OCI-LY1 (cell line): ENCODE measurements around the gene TFAP2E.

Experiments
- H2AFZ ChIP-seq: fragments of 200-600 bp; sonication (generic), shearing (Covaris generic); 2 replicates; pipeline ENCODE4 v1.6.0; 2014; ENCODE audit warnings: antibody characterized with exemption, mild to moderate bottlenecking, low read length
- H3F3A ChIP-seq: fragments of 200-600 bp; sonication (generic), shearing (Covaris generic); 2 replicates; pipeline ENCODE4 v1.6.0; 2014; ENCODE audit warnings: mild to moderate bottlenecking, antibody characterized with exemption, low read length, moderate library complexity; ENCODE audit not compliant: insufficient read depth
- H3K27ac ChIP-seq: fragments of 200-600 bp; sonication (generic); 2 replicates; pipeline ENCODE4 v1.5.1; 2014; ENCODE audit warnings: low read length, mixed run types, mild to moderate bottlenecking, low read depth; ENCODE audit not compliant: poor library complexity, severe bottlenecking
- H3K27me3 ChIP-seq: fragments of 200-600 bp; sonication (generic); 2 replicates; pipeline ENCODE4 v1.6.0; 2014; ENCODE audit warnings: antibody characterized with exemption, mild to moderate bottlenecking, low read length, moderate library complexity; ENCODE audit not compliant: insufficient read depth
- H3K36me3 ChIP-seq: fragments of 200-600 bp; sonication (generic); 2 replicates; pipeline ENCODE4 v1.6.1; 2014; ENCODE audit warnings: mild to moderate bottlenecking, antibody characterized with exemption, low read length, moderate library complexity, mixed read lengths; ENCODE audit not compliant: insufficient read depth
- H3K4me1 ChIP-seq: fragments of 200-600 bp; sonication (generic); 2 replicates; pipeline ENCODE4 v1.5.1; 2014; ENCODE audit warnings: mild to moderate bottlenecking, low read length, moderate library complexity; ENCODE audit not compliant: insufficient read depth, severe bottlenecking
- H3K4me2 ChIP-seq: fragments of 200-600 bp; sonication (generic), shearing (Covaris generic); 2 replicates; pipeline ENCODE4 v1.6.1; 2014; ENCODE audit warnings: low read length
- H3K4me3 ChIP-seq: fragments of 200-600 bp; sonication (generic); 2 replicates; pipeline ENCODE4 v1.5.1; 2014; ENCODE audit warnings: low read length, low read depth, mild to moderate bottlenecking, mixed read lengths; ENCODE audit not compliant: poor library complexity, severe bottlenecking
- H3K79me2 ChIP-seq: fragments of 200-600 bp; shearing (Covaris generic); 2 replicates; pipeline ENCODE4 v1.6.1; 2016; ENCODE audit warnings: mixed run types, low read length, mixed read lengths; ENCODE audit not compliant: insufficient read depth
- H3K9ac ChIP-seq: fragments of 200-600 bp; sonication (generic), shearing (Covaris generic); 2 replicates; pipeline ENCODE4 v1.6.1; 2014; ENCODE audit warnings: mild to moderate bottlenecking, low read length, mixed read lengths
- H3K9me2 ChIP-seq: fragments of 200-600 bp; sonication (generic), shearing (Covaris generic); 2 replicates; pipeline ENCODE4 v1.6.1; 2014; ENCODE audit warnings: low read depth, mild to moderate bottlenecking, low read length, mixed read lengths
- H3K9me3 ChIP-seq: fragments of 200-600 bp; shearing (Covaris generic); 2 replicates; pipeline ENCODE4 v1.6.1; 2014; ENCODE audit warnings: low read length, mixed read lengths
- H4K20me1 ChIP-seq: fragments of 200-600 bp; sonication (generic), shearing (Covaris generic); 2 replicates; pipeline ENCODE4 v1.6.0; 2016; ENCODE audit warnings: mild to moderate bottlenecking, low read length; ENCODE audit not compliant: insufficient read depth
- EZH2 ChIP-seq: fragments of 200-600 bp; sonication (generic), shearing (Covaris generic); IDR thresholded peaks from 2 replicates; pipeline ENCODE4 v1.8.0; 2017; ENCODE audit warnings: borderline replicate concordance, mixed run types, mild to moderate bottlenecking, antibody characterized with exemption, low read length, moderate library complexity, mixed read lengths
- TF ChIP-seq, protein P1 (sequence below): fragments of 200-600 bp; sonication (generic), shearing (Covaris generic); IDR thresholded peaks from 2 replicates; pipeline ENCODE4 v1.5.1; 2017; ENCODE audit warnings: mild to moderate bottlenecking, antibody characterized with exemption, low read length, moderate library complexity, mixed read lengths

The TFAP2E gene

DNA sequence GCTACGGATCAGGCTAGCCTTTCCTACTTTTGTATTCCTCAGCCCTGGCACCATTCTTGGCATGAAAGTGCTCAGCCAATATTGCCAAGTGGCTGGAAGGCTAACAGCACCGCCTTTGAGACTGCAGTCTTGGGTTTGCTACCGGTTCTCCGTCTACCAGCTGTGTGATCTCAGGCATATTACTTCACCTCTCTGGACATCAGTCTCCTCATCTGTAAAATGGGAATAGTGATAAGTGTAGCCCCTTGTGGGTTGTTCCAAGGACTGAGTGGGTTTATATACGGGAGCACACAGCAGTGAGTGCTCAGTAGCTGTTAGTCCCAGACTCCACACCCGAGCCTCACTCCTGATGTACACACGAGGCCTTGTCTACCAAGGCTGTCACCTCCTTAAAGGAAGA, 13.7 kb downstream of the TFAP2E start:
- no peak overlapping the region for H3K4me2 ChIP-seq
- no peaks in the 10 kb centered on the region for H3K9me2 ChIP-seq
- no peak overlapping the region for H3K4me3 ChIP-seq
- no peaks in the 10 kb centered on the region for H3K9me3 ChIP-seq
- H3K27ac ChIP-seq = no peak overlapping the region
- no peaks in the 10 kb centered on the region for H3F3A ChIP-seq
- H3K9ac ChIP-seq = no peak overlapping the region
- H3K4me1 ChIP-seq = no peaks in the 10 kb centered on the region
- no peaks in the 10 kb centered on the region for H3K36me3 ChIP-seq
- no peaks in the 10 kb centered on the region for H3K27me3 ChIP-seq
- H2AFZ ChIP-seq = no peak overlapping the region
- no peaks in the 10 kb centered on the region for H4K20me1 ChIP-seq
- no peaks in the 10 kb centered on the region for H3K79me2 ChIP-seq
- TF ChIP-seq EZH2 = no peak
- TF ChIP-seq, protein P1, sequence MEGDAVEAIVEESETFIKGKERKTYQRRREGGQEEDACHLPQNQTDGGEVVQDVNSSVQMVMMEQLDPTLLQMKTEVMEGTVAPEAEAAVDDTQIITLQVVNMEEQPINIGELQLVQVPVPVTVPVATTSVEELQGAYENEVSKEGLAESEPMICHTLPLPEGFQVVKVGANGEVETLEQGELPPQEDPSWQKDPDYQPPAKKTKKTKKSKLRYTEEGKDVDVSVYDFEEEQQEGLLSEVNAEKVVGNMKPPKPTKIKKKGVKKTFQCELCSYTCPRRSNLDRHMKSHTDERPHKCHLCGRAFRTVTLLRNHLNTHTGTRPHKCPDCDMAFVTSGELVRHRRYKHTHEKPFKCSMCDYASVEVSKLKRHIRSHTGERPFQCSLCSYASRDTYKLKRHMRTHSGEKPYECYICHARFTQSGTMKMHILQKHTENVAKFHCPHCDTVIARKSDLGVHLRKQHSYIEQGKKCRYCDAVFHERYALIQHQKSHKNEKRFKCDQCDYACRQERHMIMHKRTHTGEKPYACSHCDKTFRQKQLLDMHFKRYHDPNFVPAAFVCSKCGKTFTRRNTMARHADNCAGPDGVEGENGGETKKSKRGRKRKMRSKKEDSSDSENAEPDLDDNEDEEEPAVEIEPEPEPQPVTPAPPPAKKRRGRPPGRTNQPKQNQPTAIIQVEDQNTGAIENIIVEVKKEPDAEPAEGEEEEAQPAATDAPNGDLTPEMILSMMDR = no peak

DNA sequence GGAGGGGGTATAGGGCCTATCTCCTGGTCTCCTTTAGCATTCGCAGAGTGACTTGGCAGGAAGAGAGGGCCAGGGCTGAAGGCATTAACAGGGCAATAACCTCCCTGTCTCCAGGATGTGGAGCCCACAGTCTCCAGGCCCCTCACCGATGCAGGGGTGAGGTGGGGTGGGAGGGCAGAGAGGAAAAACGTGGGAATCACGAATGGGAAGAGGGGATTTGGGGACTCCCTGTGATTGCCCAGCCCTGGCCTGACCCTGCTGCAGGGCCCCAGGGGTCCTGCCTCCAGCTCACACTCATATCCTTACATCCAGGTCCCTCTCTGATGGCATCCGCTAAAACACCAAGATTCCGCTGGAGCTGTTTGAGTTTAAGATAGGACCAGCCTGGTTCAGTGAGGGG, 14.6 kb downstream of the TFAP2E start:
- Histone ChIP-seq H3K4me2 (no peak overlapping the region), H3K27me3 (no peaks in the 10 kb centered on the region), H3K79me2 (no peaks in the 10 kb centered on the region), H3K4me1 (no peaks in the 10 kb centered on the region), H2AFZ (no peak overlapping the region), H3F3A (no peaks in the 10 kb centered on the region), H3K9ac (no peak overlapping the region), H3K4me3 (no peak overlapping the region), H4K20me1 (no peaks in the 10 kb centered on the region), H3K27ac (no peak overlapping the region), H3K9me3 (no peaks in the 10 kb centered on the region), H3K9me2 (no peaks in the 10 kb centered on the region), H3K36me3 (no peaks in the 10 kb centered on the region)
- TF ChIP-seq, protein P1 = no peak
- TF ChIP-seq EZH2 = no peak

DNA sequence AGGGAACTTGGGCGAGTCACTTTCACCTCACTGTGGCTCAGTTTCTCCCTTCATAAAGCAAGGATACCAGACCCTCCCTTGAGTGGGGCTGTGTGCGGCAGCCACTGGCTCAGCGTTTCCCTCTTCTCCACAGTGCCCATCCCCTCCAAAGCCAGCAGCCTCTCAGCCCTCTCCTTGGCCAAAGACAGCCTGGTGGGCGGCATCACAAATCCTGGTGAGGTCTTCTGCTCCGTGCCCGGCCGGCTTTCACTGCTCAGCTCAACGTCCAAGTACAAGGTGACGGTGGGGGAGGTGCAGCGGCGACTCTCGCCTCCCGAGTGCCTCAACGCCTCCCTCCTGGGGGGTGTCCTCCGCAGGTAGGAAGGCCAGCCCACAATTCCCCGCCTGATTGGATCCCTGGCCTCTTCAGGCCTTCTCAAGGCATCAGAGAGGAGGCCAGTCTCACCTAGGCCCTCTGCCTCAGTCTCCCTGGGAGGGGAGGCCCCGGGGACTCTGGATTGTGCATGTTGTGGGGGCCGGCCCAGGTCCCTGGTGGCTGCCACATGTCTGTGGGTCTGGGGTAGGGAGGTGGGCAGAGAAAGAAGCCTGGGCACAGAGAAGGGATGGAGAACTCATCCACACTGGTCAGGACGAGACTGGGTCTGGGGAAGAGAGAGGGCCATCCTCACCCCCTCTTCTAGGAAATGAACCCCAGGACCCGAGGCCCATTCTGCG, 15.2 kb downstream of the TFAP2E start:
- no peaks in the 10 kb centered on the region for H3K27me3 ChIP-seq
- H3K4me2 ChIP-seq = no peak overlapping the region
- H3K79me2 ChIP-seq = no peaks in the 10 kb centered on the region
- H4K20me1 ChIP-seq = no peaks in the 10 kb centered on the region
- no peaks in the 10 kb centered on the region for H3K9me3 ChIP-seq
- no peaks in the 10 kb centered on the region for H3F3A ChIP-seq
- no peaks in the 10 kb centered on the region for H3K36me3 ChIP-seq
- H3K4me3 ChIP-seq = no peak overlapping the region
- no peak overlapping the region for H3K27ac ChIP-seq
- H3K9ac ChIP-seq = no peak overlapping the region
- H2AFZ ChIP-seq = no peak overlapping the region
- no peaks in the 10 kb centered on the region for H3K4me1 ChIP-seq
- TF ChIP-seq EZH2 = no peak
- TF ChIP-seq, protein P1 = no peak
- no peaks in the 10 kb centered on the region for H3K9me2 ChIP-seq
